Hepatocyte (in vitro differentiated cells): Measurements from ENCODE around the gene SEMA6A. TPM values are rescaled to one million over a fixed set of nuclear protein-coding genes. Genes with fewer than 3 reads are reported as not detected.

Source experiments
- DNase-seq: peaks from one replicate; pipeline ENCODE4 v3.0.0-alpha.2; 2016; ENCODE audit warnings: low spot score
- H2AFZ ChIP-seq: fragments of 200-600 bp; sonication (generic); 2 replicates; pipeline ENCODE4 v1.6.0; 2016; ENCODE audit warnings: antibody characterized with exemption, mild to moderate bottlenecking
- H3K27ac ChIP-seq: fragments of 200-600 bp; sonication (generic); 2 replicates; pipeline ENCODE4 v1.5.1; 2016; ENCODE audit warnings: mild to moderate bottlenecking
- H3K27me3 ChIP-seq: fragments of 200-600 bp; sonication (generic); 2 replicates; pipeline ENCODE4 v1.6.1; 2016
- H3K36me3 ChIP-seq: fragments of 200-600 bp; sonication (generic); replicated peaks from 2 replicates; pipeline ENCODE4 v1.5.1; 2016; ENCODE audit warnings: low read depth; ENCODE audit not compliant: insufficient read depth
- H3K4me1 ChIP-seq: fragments of 200-600 bp; sonication (generic); 2 replicates; pipeline ENCODE4 v1.5.1; 2016; ENCODE audit warnings: mild to moderate bottlenecking, moderate library complexity; ENCODE audit not compliant: insufficient read depth
- H3K4me2 ChIP-seq: fragments of 200-600 bp; sonication (generic); 2 replicates; pipeline ENCODE4 v1.6.0; 2016
- H3K4me3 ChIP-seq: fragments of 200-600 bp; sonication (generic); 2 replicates; pipeline ENCODE4 v1.5.1; 2016; ENCODE audit warnings: mild to moderate bottlenecking
- H3K79me2 ChIP-seq: fragments of 200-600 bp; sonication (generic); 2 replicates; pipeline ENCODE4 v1.6.0; 2017; ENCODE audit warnings: mild to moderate bottlenecking
- H3K9me2 ChIP-seq: fragments of 200-600 bp; sonication (generic); replicated peaks from 2 replicates; pipeline ENCODE4 v1.6.0; 2017; ENCODE audit warnings: mild to moderate bottlenecking; ENCODE audit not compliant: insufficient read depth
- H3K9me3 ChIP-seq: fragments of 200-600 bp; sonication (generic); 2 replicates; pipeline ENCODE4 v1.5.1; 2016; ENCODE audit warnings: low read depth, mild to moderate bottlenecking
- H4K20me1 ChIP-seq: fragments of 200-600 bp; sonication (generic); 2 replicates; pipeline ENCODE4 v1.6.0; 2016; ENCODE audit warnings: mild to moderate bottlenecking; ENCODE audit not compliant: insufficient read depth, poor library complexity, severe bottlenecking
- EZH2 ChIP-seq: fragments of 200-600 bp; sonication (generic); IDR thresholded peaks from 2 replicates; pipeline ENCODE4 v1.6.1; 2016; ENCODE audit warnings: antibody characterized with exemption, mild to moderate bottlenecking, borderline replicate concordance
- EZH2phosphoT487 ChIP-seq: fragments of 200-600 bp; sonication (generic); IDR thresholded peaks from one replicate; pipeline ENCODE4 v1.6.1; 2018; ENCODE audit warnings: antibody characterized with exemption, mild to moderate bottlenecking, low read depth, moderate library complexity; ENCODE audit not compliant: unreplicated experiment, severe bottlenecking
- WGBS: methylation state at CpG from one replicate; pipeline ENCODE4 v1.1.6; 2016; ENCODE audit warnings: low lambda C conversion rate; ENCODE audit errors: missing lambda C conversion rate; 5-methylcytosine and 5-hydroxymethylcytosine counted together
- polyA plus RNA-seq: library from polyadenylated mRNA; unstranded; fragments of >200 nt; fragmentation: Nextera tagmentation; extraction: Ambion mirVana; gene quantifications from 2 replicates; pipeline ENCODE4 v1.2.1, GENCODE V29; 2016
- total RNA-seq: library from RNA; depleted of rRNA; stranded (reverse); fragments of >200 nt; gene quantifications from 2 replicates; pipeline ENCODE4 v1.2.3, GENCODE V29; 2014
- TF ChIP-seq, protein P1 (sequence below): fragments of 200-600 bp; sonication (generic); IDR thresholded peaks from 2 replicates; pipeline ENCODE4 v1.5.1; 2016; ENCODE audit warnings: antibody characterized with exemption, mild to moderate bottlenecking; ENCODE audit not compliant: poor library complexity

SEMA6A gene
- total and polyA plus RNA-seq, 2 experiments from 2014 or later = 38.2 to 68.6 TPM

DNA sequence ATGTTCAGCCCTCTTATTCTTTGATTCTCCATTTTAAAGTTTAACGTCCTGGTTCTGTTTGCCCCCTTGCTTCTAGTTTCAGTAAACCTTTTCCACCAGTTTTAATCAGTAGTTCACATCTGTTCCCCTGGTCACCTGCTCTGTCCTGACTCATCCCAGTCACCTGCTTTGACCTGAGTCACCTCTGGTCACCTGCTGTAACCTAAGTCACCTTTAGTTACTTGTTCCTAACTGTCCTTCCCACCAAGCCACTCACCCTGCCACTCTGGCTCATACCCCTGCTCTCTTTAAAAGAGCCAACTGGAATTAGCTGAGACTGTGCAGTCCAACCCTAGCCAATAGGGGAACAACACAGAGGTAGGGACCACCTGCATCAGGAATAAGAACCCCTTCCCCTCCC lies 43.0 kb downstream of the SEMA6A start:
- Histone ChIP-seq H3K27me3 (no peaks in the 10 kb centered on the region), H2AFZ (no peak overlapping the region), H4K20me1 (peaks cover 40% of the 10 kb centered on the region), H3K36me3 (no peaks in the 10 kb centered on the region), H3K9me2 (no peaks in the 10 kb centered on the region), H3K4me1 (peaks cover 78% of the 10 kb centered on the region), H3K4me3 (no peak overlapping the region), H3K27ac (peak overlapping the region; percentile 59), H3K4me2 (no peak overlapping the region), H3K79me2 (peaks cover 83% of the 10 kb centered on the region), H3K9me3 (no peaks in the 10 kb centered on the region)
- TF ChIP-seq EZH2 = no peak
- no peak for TF ChIP-seq EZH2phosphoT487
- TF ChIP-seq, protein P1, sequence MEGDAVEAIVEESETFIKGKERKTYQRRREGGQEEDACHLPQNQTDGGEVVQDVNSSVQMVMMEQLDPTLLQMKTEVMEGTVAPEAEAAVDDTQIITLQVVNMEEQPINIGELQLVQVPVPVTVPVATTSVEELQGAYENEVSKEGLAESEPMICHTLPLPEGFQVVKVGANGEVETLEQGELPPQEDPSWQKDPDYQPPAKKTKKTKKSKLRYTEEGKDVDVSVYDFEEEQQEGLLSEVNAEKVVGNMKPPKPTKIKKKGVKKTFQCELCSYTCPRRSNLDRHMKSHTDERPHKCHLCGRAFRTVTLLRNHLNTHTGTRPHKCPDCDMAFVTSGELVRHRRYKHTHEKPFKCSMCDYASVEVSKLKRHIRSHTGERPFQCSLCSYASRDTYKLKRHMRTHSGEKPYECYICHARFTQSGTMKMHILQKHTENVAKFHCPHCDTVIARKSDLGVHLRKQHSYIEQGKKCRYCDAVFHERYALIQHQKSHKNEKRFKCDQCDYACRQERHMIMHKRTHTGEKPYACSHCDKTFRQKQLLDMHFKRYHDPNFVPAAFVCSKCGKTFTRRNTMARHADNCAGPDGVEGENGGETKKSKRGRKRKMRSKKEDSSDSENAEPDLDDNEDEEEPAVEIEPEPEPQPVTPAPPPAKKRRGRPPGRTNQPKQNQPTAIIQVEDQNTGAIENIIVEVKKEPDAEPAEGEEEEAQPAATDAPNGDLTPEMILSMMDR = no peak
- DNase-seq = no peak
- WGBS = 62% methylated on average over 1 of the region's 1 CpG

DNA sequence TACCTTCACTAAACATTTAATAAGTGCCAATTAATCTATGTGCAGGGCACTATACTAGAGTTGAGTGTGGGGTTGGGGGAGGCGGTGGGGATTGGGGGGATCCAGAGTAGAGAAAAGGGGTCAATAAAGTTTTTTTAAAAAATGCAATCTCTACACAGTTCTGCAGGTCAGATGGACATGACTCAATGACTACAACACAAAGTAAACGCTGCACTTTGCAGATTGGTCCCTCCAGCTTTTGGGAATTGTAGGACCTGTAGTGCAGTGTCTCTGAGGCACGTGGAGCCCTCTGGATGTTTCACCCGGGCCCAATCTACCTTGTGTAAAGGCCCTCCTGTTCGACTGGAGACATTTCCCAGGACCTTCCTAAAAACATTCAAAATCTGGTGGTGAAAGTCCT lies 43.5 kb downstream of the SEMA6A start:
- DNase-seq = no peak
- no peaks in the 10 kb centered on the region for H3K9me3 ChIP-seq
- no peak overlapping the region for H3K4me3 ChIP-seq
- WGBS = 76% methylated on average over 5 of the region's 5 CpGs
- peaks cover 85% of the 10 kb centered on the region for H3K79me2 ChIP-seq
- H3K4me1 ChIP-seq = peaks cover 83% of the 10 kb centered on the region
- H3K27ac ChIP-seq = peak overlapping the region; percentile 59
- TF ChIP-seq EZH2 (no peak), EZH2phosphoT487 (no peak)
- TF ChIP-seq, protein P1 = no peak
- H2AFZ ChIP-seq = no peak overlapping the region
- no peaks in the 10 kb centered on the region for H3K27me3 ChIP-seq
- H3K4me2 ChIP-seq = no peak overlapping the region
- H3K36me3 ChIP-seq = no peaks in the 10 kb centered on the region
- H4K20me1 ChIP-seq = peaks cover 43% of the 10 kb centered on the region
- H3K9me2 ChIP-seq = no peaks in the 10 kb centered on the region

DNA sequence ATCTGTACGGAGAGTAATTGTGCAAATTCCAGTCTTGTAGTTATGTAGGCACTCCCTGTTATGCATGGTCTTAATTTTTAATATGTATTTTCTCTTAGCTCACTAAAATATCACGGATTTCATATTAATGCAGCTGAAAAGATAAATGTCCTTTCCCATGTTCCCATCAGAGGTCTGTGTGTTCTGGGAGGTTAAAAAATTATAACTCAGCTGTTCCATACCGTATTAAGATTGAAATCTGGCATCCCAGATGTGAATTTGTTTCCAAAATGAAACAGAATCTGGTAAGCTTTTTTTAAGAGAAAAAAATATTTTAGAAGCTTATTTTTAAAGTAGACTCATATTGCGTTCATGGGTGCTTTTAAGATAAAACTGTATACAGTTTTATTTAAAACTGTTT lies 44.3 kb downstream of the SEMA6A start:
- Histone ChIP-seq H3K36me3 (no peaks in the 10 kb centered on the region), H3K9me3 (no peaks in the 10 kb centered on the region), H4K20me1 (peaks cover 37% of the 10 kb centered on the region), H3K9me2 (no peaks in the 10 kb centered on the region), H3K4me2 (peak overlapping the region; percentile 68), H3K79me2 (peaks cover 85% of the 10 kb centered on the region), H3K4me1 (peaks cover 83% of the 10 kb centered on the region), H3K27me3 (no peaks in the 10 kb centered on the region), H3K4me3 (no peak overlapping the region), H2AFZ (no peak overlapping the region), H3K27ac (peak overlapping the region; percentile 59)
- WGBS = 71% methylated on average over 4 of the region's 4 CpGs
- TF ChIP-seq, protein P1 = no peak
- no peak for TF ChIP-seq EZH2
- no peak for TF ChIP-seq EZH2phosphoT487
- no peak for DNase-seq

DNA sequence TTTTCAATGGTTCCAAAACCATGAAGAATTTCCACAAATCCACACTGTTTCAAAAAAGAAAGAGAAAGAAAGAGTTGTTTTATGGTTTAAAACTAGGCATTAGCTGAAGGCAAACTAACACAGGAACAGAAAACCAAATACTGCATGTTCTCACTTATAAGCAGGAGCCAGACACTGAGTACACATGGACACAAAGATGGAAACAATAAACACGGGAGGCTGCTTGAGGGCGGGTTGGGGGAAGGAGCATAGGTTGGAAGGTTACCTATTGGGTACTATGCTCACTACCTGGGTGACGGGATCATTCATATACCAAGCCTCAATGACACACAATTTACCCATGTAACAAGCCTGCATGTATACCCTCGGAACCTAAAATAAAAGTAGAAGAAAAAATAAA lies 45.0 kb downstream of the SEMA6A start:
- peaks cover 81% of the 10 kb centered on the region for H3K4me1 ChIP-seq
- H3K4me2 ChIP-seq = peak overlapping the region; percentile 68
- no peaks in the 10 kb centered on the region for H3K36me3 ChIP-seq
- H3K79me2 ChIP-seq = peaks cover 85% of the 10 kb centered on the region
- no peak overlapping the region for H2AFZ ChIP-seq
- H3K9me2 ChIP-seq = no peaks in the 10 kb centered on the region
- peaks cover 37% of the 10 kb centered on the region for H4K20me1 ChIP-seq
- WGBS = 60% methylated on average over 4 of the region's 4 CpGs
- peak overlapping the region; percentile 56 for H3K27ac ChIP-seq
- no peak for DNase-seq
- no peaks in the 10 kb centered on the region for H3K9me3 ChIP-seq
- TF ChIP-seq EZH2phosphoT487 (no peak), EZH2 (no peak)
- TF ChIP-seq, protein P1 = no peak
- H3K4me3 ChIP-seq = no peak overlapping the region
- H3K27me3 ChIP-seq = no peaks in the 10 kb centered on the region
